OCI-LY7 (cell line): ENCODE results near the gene HIVEP3. TPM values are rescaled to one million over a fixed set of nuclear protein-coding genes. Genes with fewer than 3 reads are reported as not detected.

Experiments used
- BruUV-seq: library from RNA; stranded (reverse); fragments of 400-500 nt; replicated peaks from 2 replicates; lab custom pipeline; 2021; lab: Mats Ljungman, UMichigan
- CTCF ChIA-PET: fragments of 300-600 bp; sonication (Branson Sonifier 250); formaldehyde crosslinking; loops from one replicate; lab custom pipeline; 2022; ENCODE audit warnings: antibody characterized with exemption; ENCODE audit not compliant: unreplicated experiment; lab: Charles Lee
- POLR2A ChIA-PET: fragments of 300-600 bp; sonication (Branson Sonifier 250); formaldehyde crosslinking; loops from one replicate; lab custom pipeline; 2022; ENCODE audit warnings: antibody characterized with exemption; lab: Charles Lee
- DNase-seq: peaks from one replicate; pipeline ENCODE4 v3.0.0-alpha.2; 2015; ENCODE audit warnings: low spot score
- H2AFZ ChIP-seq: fragments of 200-600 bp; sonication (generic), shearing (Covaris generic); 2 replicates; pipeline ENCODE4 v1.6.1; 2014; ENCODE audit warnings: mild to moderate bottlenecking, antibody characterized with exemption, low read length, moderate library complexity
- H3K27ac ChIP-seq: fragments of 200-600 bp; sonication (generic); 2 replicates; pipeline ENCODE4 v1.5.1; 2014; ENCODE audit warnings: mixed run types, low read depth, mild to moderate bottlenecking, moderate library complexity, low read length, inconsistent platforms; ENCODE audit not compliant: poor library complexity, severe bottlenecking
- H3K36me3 ChIP-seq: fragments of 200-600 bp; sonication (generic); 2 replicates; pipeline ENCODE4 v1.6.1; 2014; ENCODE audit warnings: mild to moderate bottlenecking, antibody characterized with exemption, low read length, moderate library complexity, mixed read lengths; ENCODE audit not compliant: insufficient read depth
- H3K4me1 ChIP-seq: fragments of 200-600 bp; sonication (generic); 2 replicates; pipeline ENCODE4 v1.5.1; 2014; ENCODE audit warnings: mild to moderate bottlenecking, low read length; ENCODE audit not compliant: insufficient read depth, poor library complexity, severe bottlenecking
- H3K4me2 ChIP-seq: fragments of 200-600 bp; sonication (generic); 2 replicates; pipeline ENCODE4 v1.6.1; 2014; ENCODE audit warnings: mild to moderate bottlenecking, low read length
- H3K4me3 ChIP-seq: fragments of 200-600 bp; sonication (generic); 2 replicates; pipeline ENCODE4 v1.5.1; 2014; ENCODE audit warnings: mild to moderate bottlenecking, low read depth, low read length; ENCODE audit not compliant: poor library complexity, severe bottlenecking
- H3K79me2 ChIP-seq: fragments of 200-600 bp; sonication (generic); 2 replicates; pipeline ENCODE4 v1.6.1; 2016; ENCODE audit warnings: low read depth, mild to moderate bottlenecking, low read length, moderate library complexity, mixed read lengths; ENCODE audit not compliant: insufficient read depth
- H3K9me2 ChIP-seq: fragments of 200-600 bp; sonication (generic); 2 replicates; pipeline ENCODE4 v1.6.1; 2016; ENCODE audit warnings: mild to moderate bottlenecking, low read length, mixed read lengths; ENCODE audit not compliant: insufficient read depth
- H3K9me3 ChIP-seq: fragments of 200-600 bp; sonication (generic); 2 replicates; pipeline ENCODE4 v1.6.1; 2014; ENCODE audit warnings: mild to moderate bottlenecking, mixed run types, low read length, mixed read lengths
- H4K20me1 ChIP-seq: fragments of 200-600 bp; sonication (generic); 2 replicates; pipeline ENCODE4 v1.6.1; 2014; ENCODE audit warnings: mild to moderate bottlenecking, antibody characterized with exemption, low read length, moderate library complexity, mixed read lengths; ENCODE audit not compliant: insufficient read depth
- CTCF ChIP-seq: fragments of 200-600 bp; sonication (generic); conservative IDR thresholded peaks from 2 replicates; pipeline ENCODE4 v1.5.1; 2014; ENCODE audit warnings: mild to moderate bottlenecking, antibody characterized with exemption, low read length, moderate library complexity, mixed read lengths
- EZH2phosphoT487 ChIP-seq: fragments of 200-600 bp; sonication (generic); IDR thresholded peaks from 2 replicates; pipeline ENCODE4 v1.6.1; 2018; ENCODE audit warnings: low read depth, borderline replicate concordance, mild to moderate bottlenecking, mixed run types, antibody characterized with exemption, low read length, moderate library complexity, mixed read lengths
- intact Hi-C: fragments of 100-400 bp; cut with micrococcal nuclease; formaldehyde crosslinking; loops from one replicate; pipeline ENCODE4 v1.10.0; 2022; ENCODE audit not compliant: unreplicated experiment
- total RNA-seq, 2 experiments: library from RNA; depleted of rRNA in 1 of 2; stranded (reverse); fragments of >200 nt in 1 of 2; shearing (Covaris generic) in 1 of 2; gene quantifications; 2 replicates each; pipeline ENCODE4 v1.2.3, GENCODE V29; 2014 to 2022

Gene HIVEP3
- total RNA-seq, 2 experiments from 2014 or later: 0.53 to 0.60 TPM

DNA sequence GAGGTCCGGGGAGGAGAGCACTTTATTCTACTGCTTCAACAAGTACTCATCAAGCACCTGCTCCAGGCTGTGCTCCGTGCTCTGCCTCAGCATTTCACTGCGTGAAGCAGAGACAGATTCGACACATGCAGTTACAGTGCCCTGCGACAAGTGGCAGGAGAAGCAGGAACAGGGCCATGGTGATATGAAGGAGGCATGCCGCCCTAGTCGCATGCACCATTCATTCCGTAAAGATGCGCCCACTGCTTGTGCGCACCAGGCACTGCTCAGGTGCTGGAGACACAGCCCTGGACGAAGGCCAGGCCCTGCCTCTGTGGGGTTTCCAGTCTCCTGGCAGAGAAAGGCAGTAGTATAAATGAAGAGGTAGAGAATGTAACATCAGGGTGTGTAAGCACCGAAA, 206.6 kb downstream of the HIVEP3 start:
- TF ChIP-seq CTCF (no peak), EZH2phosphoT487 (no peak)
- H2AFZ ChIP-seq: no peak overlapping the region
- H3K4me1 ChIP-seq: no peaks in the 10 kb centered on the region
- H3K27ac ChIP-seq: no peak overlapping the region
- intact Hi-C loops: no loop called here
- no peaks in the 10 kb centered on the region for H3K79me2 ChIP-seq
- H3K36me3 ChIP-seq: no peaks in the 10 kb centered on the region
- no peaks in the 10 kb centered on the region for H3K9me3 ChIP-seq
- no peak for DNase-seq
- ChIA-PET CTCF (no interaction called here), POLR2A (no interaction called here)
- H3K4me2 ChIP-seq: no peak overlapping the region
- H4K20me1 ChIP-seq: no peaks in the 10 kb centered on the region
- no peaks in the 10 kb centered on the region for H3K9me2 ChIP-seq
- BruUV-seq: no TSS peak
- no peak overlapping the region for H3K4me3 ChIP-seq

DNA sequence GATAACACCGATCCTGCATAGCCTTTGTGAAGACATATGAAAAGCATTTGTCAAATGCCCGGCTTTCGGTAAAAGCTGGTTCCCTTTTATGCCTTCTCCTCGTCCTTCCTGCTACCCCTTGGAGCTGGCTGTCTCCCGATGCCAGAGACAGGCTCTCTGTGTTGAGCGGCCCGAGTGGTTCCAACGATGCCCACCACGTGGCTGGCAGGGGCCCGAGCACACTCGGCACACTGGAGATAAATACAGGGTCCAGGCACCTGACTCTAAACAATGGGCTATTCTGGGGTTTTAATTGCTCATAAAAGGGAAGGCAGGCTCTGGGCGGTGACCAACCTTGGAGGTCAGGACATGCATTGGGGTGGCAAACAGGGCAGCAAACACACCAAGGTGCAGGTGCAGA, 207.1 kb downstream of the HIVEP3 start:
- Histone ChIP-seq H3K4me1 (no peaks in the 10 kb centered on the region), H3K9me3 (no peaks in the 10 kb centered on the region), H3K4me2 (no peak overlapping the region), H4K20me1 (no peaks in the 10 kb centered on the region), H3K4me3 (no peak overlapping the region), H2AFZ (no peak overlapping the region), H3K79me2 (no peaks in the 10 kb centered on the region), H3K9me2 (no peaks in the 10 kb centered on the region), H3K27ac (no peak overlapping the region), H3K36me3 (no peaks in the 10 kb centered on the region)
- DNase-seq: no peak
- POLR2A ChIA-PET: no interaction called here
- BruUV-seq: no TSS peak
- CTCF ChIA-PET: no interaction called here
- intact Hi-C loops: no loop called here
- no peak for TF ChIP-seq CTCF
- TF ChIP-seq EZH2phosphoT487: no peak

DNA sequence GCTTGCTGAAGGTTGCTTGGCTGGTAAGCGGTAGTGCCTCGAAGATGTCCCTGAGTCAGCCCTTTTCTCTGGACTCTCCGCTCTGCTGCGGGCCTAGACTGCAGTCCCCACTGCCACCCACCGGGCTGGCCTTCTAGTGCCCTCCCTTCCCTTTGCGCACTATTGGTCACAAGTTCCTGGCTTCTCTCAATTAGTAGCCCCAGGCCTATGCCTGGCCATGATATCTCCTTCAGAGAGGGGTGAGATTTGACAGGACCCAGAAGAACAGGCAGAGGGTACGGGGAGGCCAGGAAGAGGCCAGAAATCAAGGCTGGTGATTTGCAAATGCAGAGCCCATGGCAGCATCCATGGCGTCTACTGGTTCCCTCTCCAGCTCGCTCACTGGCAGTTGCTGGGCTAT, 207.7 kb downstream of the HIVEP3 start:
- CTCF ChIA-PET: no interaction called here
- POLR2A ChIA-PET: no interaction called here

More for the DNA sequence above, 207.7 kb downstream of the HIVEP3 start:
- H3K9me3 ChIP-seq: no peaks in the 10 kb centered on the region
- TF ChIP-seq CTCF (no peak), EZH2phosphoT487 (no peak)
- H3K27ac ChIP-seq: no peak overlapping the region
- H3K4me1 ChIP-seq: no peaks in the 10 kb centered on the region
- H3K9me2 ChIP-seq: no peaks in the 10 kb centered on the region
- no peaks in the 10 kb centered on the region for H4K20me1 ChIP-seq
- BruUV-seq: no TSS peak
- intact Hi-C loops: no loop called here
- no peak overlapping the region for H3K4me3 ChIP-seq
- H3K36me3 ChIP-seq: no peaks in the 10 kb centered on the region
- no peak overlapping the region for H2AFZ ChIP-seq
- no peak overlapping the region for H3K4me2 ChIP-seq
- DNase-seq: no peak
- no peaks in the 10 kb centered on the region for H3K79me2 ChIP-seq
